ENCODE results near the gene DOK6.

- TF ChIP-seq CTCF (IDR thresholded peaks at IDR 0.05) (no peak), POLR2A (IDR thresholded peaks at IDR 0.05) (no peak), POLR2AphosphoS5 (IDR thresholded peaks at IDR 0.05) (no peak), EP300 (IDR thresholded peaks at IDR 0.05) (no peak)
These were observed 230.6 kb downstream of the DOK6 start for GRCh38 chr18:69631281-69631680.
